Fibroblast of lung (primary cell): ENCODE data around the gene SS18.

Experiments used
- EZH2 ChIP-seq: IDR thresholded peaks from 2 replicates; pipeline ENCODE4 v1.5.1; 2012; ENCODE audit warnings: low read length, control low read depth, mild to moderate bottlenecking; ENCODE audit errors: missing control alignments
- TF ChIP-seq, protein P1 (sequence below), 2 donors: IDR thresholded peaks in 1 of 2; conservative IDR thresholded peaks in 1 of 2; 1 replicate in 1 of 2; 2 replicates in 1 of 2; pipeline ENCODE4 v1.5.1; 2011 to 2012; ENCODE audit warnings: low read length in 2 of 2, control low read depth in 1 of 2, inconsistent platforms in 1 of 2, low read depth in 1 of 2, mild to moderate bottlenecking in 1 of 2

DNA sequence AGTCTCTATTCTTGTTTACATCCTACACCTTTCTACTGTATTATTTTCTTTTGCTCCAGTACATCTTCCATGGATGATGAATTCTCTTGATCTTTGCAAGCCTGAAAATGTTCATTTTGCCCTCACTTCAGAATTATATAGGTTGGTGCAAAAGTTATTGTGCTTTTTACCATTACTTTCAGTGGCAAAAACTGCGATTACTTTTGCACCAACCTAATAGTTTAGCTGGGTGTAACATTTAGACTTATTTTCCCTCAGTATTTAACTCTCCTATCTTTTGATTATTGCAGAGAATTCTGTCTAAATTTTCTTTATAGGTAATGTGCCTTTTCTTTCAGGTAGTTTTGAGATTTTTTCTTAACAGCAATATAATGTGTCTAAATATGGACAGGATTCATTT is 81.8 kb downstream of the SS18 start:
- TF ChIP-seq, protein P1, sequence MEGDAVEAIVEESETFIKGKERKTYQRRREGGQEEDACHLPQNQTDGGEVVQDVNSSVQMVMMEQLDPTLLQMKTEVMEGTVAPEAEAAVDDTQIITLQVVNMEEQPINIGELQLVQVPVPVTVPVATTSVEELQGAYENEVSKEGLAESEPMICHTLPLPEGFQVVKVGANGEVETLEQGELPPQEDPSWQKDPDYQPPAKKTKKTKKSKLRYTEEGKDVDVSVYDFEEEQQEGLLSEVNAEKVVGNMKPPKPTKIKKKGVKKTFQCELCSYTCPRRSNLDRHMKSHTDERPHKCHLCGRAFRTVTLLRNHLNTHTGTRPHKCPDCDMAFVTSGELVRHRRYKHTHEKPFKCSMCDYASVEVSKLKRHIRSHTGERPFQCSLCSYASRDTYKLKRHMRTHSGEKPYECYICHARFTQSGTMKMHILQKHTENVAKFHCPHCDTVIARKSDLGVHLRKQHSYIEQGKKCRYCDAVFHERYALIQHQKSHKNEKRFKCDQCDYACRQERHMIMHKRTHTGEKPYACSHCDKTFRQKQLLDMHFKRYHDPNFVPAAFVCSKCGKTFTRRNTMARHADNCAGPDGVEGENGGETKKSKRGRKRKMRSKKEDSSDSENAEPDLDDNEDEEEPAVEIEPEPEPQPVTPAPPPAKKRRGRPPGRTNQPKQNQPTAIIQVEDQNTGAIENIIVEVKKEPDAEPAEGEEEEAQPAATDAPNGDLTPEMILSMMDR (conservative IDR thresholded peaks at IDR 0.05 in 1 of 2, IDR thresholded peaks at IDR 0.05 in 1 of 2; ENCODE audit: low read depth in 1 of 2, low read length in 2 of 2), result no peak
- TF ChIP-seq EZH2, result no peak
